ENCODE data around the gene FAM161B.

Gene FAM161B

DNA sequence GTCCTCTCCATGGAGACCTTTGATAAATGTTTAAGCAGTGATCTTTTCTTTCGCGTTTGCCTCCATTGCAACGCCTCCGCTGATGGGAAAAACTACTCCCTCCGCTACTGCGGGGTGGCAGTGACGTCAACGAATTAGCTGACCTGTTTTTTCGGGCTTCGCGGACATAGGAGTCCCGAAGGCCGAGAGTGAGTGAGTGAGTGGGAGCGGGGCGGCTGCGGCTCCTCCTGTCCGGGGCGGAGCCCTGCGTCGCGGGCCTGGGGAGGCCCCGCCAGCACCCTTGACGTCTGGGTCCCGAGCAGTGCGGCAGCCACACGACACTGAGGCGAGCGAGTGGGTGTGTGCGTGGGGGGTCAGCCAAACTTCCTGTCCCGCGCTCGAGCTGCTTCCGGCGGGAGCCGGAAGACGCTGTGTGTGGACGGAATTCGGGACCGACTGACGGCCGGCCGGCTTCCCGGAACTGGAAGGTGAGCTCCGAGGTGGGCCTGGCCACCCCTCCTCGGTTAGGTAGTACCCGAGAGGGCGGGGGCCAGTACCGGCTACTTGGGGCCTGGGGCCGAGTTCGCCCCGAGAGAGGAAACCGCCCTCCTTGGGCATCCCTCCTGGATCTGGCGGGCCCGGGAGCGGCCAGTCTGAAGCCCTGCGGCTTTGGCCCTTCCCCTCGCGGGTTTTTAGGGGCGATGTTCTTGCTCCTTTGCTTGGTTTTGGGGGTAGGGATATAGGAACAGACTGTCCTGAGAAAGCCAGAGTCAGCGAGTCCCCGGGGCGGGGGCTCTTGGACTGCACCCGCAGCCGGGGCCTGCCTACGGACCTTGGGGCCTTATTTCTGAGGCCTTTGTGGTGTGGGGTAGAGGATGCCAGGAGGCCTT, 63.2 kb downstream of the FAM161B start, which contains the start of gene ZNF410 (continued):
- TF ChIP-seq, protein P1, sequence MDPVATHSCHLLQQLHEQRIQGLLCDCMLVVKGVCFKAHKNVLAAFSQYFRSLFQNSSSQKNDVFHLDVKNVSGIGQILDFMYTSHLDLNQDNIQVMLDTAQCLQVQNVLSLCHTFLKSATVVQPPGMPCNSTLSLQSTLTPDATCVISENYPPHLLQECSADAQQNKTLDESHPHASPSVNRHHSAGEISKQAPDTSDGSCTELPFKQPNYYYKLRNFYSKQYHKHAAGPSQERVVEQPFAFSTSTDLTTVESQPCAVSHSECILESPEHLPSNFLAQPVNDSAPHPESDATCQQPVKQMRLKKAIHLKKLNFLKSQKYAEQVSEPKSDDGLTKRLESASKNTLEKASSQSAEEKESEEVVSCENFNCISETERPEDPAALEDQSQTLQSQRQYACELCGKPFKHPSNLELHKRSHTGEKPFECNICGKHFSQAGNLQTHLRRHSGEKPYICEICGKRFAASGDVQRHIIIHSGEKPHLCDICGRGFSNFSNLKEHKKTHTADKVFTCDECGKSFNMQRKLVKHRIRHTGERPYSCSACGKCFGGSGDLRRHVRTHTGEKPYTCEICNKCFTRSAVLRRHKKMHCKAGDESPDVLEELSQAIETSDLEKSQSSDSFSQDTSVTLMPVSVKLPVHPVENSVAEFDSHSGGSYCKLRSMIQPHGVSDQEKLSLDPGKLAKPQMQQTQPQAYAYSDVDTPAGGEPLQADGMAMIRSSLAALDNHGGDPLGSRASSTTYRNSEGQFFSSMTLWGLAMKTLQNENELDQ (tag by site-specific recombination; IDR thresholded peaks at IDR 0.05; ENCODE audit: low read depth): no peak
- peak; percentile 71 for TF ChIP-seq ZNF366 (tag by site-specific recombination; conservative IDR thresholded peaks at IDR 0.05)
- peak; percentile 39; the same call in 1 of the 2 replicates for TF ChIP-seq WT1 (tag by site-specific recombination; IDR thresholded peaks at IDR 0.05)
- peak; percentile 91 for TF ChIP-seq GLIS1 (tag by site-specific recombination; IDR thresholded peaks at IDR 0.05)
- TF ChIP-seq ZNF335 (tag by site-specific recombination; conservative IDR thresholded peaks at IDR 0.05): peak; percentile 88
- TF ChIP-seq TRIM28 (IDR thresholded peaks at IDR 0.05; ENCODE audit: borderline replicate concordance, low read length): 0 out of 2 replicates have a peak, but pooled peaks have one; percentile 83
- peak; percentile 83; the same call in 1 of the 2 replicates for TF ChIP-seq ZNF501 (tag by site-specific recombination; IDR thresholded peaks at IDR 0.05)
- no peak for TF ChIP-seq CTCF (tag by site-specific recombination; IDR thresholded peaks at IDR 0.05)
- TF ChIP-seq ZIC2 (tag by site-specific recombination; IDR thresholded peaks at IDR 0.05): peak; percentile 61
- TF ChIP-seq ZNF792 (tag by site-specific recombination; IDR thresholded peaks at IDR 0.05): no peak
- TF ChIP-seq ZBTB8A (tag by site-specific recombination; IDR thresholded peaks at IDR 0.05): peak; percentile 79
- TF ChIP-seq ZBTB17 (tag by site-specific recombination; IDR thresholded peaks at IDR 0.05): peak; percentile 88
- TF ChIP-seq, protein P2, sequence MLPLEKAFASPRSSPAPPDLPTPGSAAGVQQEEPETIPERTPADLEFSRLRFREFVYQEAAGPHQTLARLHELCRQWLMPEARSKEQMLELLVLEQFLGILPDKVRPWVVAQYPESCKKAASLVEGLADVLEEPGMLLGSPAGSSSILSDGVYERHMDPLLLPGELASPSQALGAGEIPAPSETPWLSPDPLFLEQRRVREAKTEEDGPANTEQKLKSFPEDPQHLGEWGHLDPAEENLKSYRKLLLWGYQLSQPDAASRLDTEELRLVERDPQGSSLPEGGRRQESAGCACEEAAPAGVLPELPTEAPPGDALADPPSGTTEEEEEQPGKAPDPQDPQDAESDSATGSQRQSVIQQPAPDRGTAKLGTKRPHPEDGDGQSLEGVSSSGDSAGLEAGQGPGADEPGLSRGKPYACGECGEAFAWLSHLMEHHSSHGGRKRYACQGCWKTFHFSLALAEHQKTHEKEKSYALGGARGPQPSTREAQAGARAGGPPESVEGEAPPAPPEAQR (tag by site-specific recombination; IDR thresholded peaks at IDR 0.05): no peak
- TF ChIP-seq OSR2 (tag by site-specific recombination; IDR thresholded peaks at IDR 0.05): peak; percentile 71
- TF ChIP-seq, protein P3, sequence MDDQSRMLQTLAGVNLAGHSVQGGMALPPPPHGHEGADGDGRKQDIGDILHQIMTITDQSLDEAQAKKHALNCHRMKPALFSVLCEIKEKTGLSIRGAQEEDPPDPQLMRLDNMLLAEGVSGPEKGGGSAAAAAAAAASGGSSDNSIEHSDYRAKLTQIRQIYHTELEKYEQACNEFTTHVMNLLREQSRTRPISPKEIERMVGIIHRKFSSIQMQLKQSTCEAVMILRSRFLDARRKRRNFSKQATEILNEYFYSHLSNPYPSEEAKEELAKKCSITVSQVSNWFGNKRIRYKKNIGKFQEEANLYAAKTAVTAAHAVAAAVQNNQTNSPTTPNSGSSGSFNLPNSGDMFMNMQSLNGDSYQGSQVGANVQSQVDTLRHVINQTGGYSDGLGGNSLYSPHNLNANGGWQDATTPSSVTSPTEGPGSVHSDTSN (CRISPR knock-in tag; IDR thresholded peaks at IDR 0.05): 0 out of 2 replicates have a peak, but pooled peaks have one; percentile 70
- TF ChIP-seq HOXD13 (CRISPR knock-in tag; IDR thresholded peaks at IDR 0.05; ENCODE audit: borderline replicate concordance): no peak
- TF ChIP-seq, protein P4, sequence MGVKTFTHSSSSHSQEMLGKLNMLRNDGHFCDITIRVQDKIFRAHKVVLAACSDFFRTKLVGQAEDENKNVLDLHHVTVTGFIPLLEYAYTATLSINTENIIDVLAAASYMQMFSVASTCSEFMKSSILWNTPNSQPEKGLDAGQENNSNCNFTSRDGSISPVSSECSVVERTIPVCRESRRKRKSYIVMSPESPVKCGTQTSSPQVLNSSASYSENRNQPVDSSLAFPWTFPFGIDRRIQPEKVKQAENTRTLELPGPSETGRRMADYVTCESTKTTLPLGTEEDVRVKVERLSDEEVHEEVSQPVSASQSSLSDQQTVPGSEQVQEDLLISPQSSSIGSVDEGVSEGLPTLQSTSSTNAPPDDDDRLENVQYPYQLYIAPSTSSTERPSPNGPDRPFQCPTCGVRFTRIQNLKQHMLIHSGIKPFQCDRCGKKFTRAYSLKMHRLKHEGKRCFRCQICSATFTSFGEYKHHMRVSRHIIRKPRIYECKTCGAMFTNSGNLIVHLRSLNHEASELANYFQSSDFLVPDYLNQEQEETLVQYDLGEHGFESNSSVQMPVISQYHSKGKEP (tag by site-specific recombination; IDR thresholded peaks at IDR 0.05): no peak
- TF ChIP-seq ZNF600 (tag by site-specific recombination; IDR thresholded peaks at IDR 0.05): peak; percentile 97
- TF ChIP-seq KLF10 (tag by site-specific recombination; IDR thresholded peaks at IDR 0.05): peak; percentile 96
- peak; percentile 93 for TF ChIP-seq ZBTB21 (tag by site-specific recombination; IDR thresholded peaks at IDR 0.05)
- TF ChIP-seq KLF7 (tag by site-specific recombination; IDR thresholded peaks at IDR 0.05; ENCODE audit: borderline replicate concordance): no peak
- peak; percentile 65 for TF ChIP-seq ZNF394 (tag by site-specific recombination; IDR thresholded peaks at IDR 0.05; ENCODE audit: borderline replicate concordance)
- TF ChIP-seq, protein P5, sequence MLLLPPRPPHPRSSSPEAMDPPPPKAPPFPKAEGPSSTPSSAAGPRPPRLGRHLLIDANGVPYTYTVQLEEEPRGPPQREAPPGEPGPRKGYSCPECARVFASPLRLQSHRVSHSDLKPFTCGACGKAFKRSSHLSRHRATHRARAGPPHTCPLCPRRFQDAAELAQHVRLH (tag by site-specific recombination; IDR thresholded peaks at IDR 0.05): peak; percentile 13; the same call in 1 of the 2 replicates
- TF ChIP-seq, protein P6, sequence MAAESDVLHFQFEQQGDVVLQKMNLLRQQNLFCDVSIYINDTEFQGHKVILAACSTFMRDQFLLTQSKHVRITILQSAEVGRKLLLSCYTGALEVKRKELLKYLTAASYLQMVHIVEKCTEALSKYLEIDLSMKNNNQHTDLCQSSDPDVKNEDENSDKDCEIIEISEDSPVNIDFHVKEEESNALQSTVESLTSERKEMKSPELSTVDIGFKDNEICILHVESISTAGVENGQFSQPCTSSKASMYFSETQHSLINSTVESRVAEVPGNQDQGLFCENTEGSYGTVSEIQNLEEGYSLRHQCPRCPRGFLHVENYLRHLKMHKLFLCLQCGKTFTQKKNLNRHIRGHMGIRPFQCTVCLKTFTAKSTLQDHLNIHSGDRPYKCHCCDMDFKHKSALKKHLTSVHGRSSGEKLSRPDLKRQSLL (tag by site-specific recombination; IDR thresholded peaks at IDR 0.05): peak; percentile 39; the same call in 1 of the 2 replicates
- TF ChIP-seq ZNF174 (tag by site-specific recombination; IDR thresholded peaks at IDR 0.05): no peak
- TF ChIP-seq GLIS2 (tag by site-specific recombination; IDR thresholded peaks at IDR 0.05): peak; percentile 97
- no peak for TF ChIP-seq ZNF37A (tag by site-specific recombination; IDR thresholded peaks at IDR 0.05)
